Right hindlimb (tissue), 1 donor: ENCODE results near the gene SLC15A4.

Experiments used
- DNase-seq: peaks from one replicate; pipeline ENCODE4 v3.0.0-alpha.2; 2018

Gene SLC15A4

DNA sequence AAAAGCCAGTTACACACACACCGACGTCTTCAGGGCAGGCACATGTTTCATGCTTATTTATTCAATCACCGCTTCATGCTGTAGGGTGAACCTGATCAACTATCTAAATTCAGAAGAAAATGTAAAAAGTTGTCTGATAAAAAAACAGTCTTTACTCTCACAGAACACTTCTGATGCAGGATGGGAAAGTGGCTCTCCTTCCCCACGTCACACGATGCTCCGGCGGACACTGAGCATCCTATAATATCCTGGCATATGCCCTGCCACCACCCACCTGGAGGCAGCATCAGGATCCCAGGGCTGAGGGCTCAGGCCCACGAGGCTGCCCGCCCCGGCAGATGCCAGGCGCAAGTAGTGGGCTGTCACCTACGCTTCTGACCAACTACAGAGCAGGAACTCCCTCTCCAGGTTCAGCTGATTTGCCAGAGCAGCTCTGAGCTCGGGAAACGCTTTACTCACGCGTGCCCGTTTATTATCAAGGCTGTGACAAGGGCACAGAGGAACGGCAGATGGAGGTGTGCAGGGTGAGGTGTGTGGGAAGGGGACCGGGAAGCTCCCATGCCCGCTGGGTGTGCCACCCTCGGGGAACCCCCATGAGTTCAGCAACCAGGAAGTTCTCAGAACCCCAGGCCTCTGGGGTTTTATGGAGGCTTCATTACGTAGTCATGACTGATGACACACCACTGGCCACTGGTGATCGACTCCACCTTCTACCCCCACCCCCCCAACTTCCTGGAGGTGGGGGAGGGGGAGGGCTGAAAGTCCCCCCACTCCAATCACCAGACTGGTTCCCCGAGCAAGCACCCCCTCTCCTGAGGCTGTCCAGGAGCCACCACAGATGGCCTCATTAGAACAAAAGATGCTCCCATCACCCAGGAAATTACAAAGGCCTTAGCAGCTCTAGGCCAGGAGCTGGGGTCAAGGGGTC, 32.1 kb downstream of the SLC15A4 start:
- no peak for DNase-seq

DNA sequence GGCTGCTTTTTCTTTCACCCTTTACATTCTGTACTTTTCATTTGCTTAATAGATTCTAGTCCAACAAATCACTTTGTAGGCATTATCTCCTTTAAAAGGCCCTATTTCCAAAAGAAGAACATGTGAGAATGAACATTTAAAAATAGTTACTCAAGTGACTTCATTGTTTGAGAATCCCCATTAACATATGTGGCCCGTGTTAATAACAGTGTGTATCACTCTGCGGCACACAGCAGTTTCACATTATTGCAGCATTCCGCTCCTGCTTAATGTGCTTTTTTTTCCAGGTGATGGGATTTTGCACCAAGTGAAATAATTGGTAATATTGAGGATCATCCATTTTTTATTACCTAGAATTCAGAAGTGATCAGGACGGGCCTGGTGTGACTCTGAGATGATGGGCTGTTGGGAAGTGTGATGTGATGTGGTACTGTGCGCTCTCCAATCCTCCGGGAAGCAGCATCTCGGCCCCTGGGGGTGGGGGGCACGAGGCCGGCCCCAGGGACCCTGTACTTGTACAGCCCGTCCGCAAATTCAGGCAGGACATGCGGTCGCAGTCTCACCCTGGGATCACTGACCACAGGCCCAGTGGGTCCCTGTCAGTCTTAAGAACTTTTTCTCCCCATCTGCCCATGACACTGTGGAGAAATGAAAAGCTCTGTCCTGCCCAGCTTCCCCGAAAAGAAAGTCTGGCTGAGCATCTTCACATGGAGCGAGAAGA, 32.9 kb downstream of the SLC15A4 start:
- DNase-seq, result no peak

DNA sequence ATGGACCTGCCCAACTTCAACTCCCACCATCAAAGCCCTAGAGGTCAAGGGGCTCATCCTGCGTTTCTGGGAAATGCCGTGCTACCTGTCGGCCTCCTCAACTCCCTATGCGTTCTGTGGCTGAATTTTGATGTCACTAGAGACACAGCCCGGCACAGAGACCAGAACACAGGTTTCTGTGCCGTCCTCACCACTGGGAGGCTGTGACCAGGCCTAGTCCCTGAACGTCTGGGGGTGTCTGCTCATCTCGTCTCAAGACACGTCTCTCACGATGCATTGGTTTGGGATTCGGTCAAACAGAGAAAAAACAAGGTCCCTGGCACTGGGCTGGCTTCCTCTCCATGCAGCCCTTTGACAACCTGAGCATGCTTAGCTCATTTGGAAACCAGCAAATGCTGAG, 33.5 kb downstream of the SLC15A4 start:
- DNase-seq, result no peak

DNA sequence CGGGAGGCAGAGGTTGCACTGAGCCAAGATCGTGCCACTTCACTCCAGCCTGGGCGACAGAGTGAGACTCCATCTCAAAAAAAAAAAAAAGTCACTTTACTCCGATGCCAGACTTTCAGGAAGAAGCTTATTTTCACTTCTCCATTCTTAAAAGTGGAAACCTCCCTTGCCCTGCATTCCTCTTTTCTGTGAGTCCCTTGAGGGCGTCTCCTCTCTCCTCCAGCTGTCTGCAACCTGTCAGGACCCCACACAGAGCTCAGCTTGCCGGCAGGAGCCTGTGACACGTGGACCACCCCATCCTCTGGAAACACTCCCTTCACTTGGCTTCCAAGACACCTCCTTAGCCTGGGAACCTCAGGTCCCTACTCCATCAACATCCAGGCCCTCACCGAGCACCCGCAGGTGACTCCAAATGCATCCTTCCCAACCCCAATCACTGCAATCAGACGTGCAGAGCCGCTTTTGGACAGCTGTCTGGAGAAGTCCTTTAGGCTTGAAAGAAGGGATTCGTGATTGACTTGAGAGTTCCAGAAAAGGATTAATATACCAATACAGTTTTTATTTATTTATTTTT, 34.3 kb downstream of the SLC15A4 start:
- DNase-seq, result no peak

DNA sequence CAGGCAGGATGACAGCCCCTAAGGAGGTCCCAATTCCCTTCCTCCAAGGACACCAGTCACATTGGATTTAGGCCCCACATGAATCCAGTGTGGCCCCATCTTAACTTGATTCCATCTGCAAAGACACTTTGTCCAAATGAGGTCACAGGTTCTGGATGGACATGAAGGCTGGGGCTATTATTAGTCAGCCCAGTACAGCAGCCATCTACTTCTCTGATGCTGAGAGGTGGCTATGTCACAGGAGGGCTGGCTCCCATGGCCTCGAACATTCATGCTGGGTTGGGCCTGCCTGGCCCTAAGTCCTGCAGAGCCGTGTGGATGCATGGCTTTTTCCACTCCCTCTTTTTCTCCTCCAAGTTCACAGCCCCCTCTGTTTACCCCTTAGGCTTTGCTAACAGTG, 35.9 kb downstream of the SLC15A4 start:
- no peak for DNase-seq

DNA sequence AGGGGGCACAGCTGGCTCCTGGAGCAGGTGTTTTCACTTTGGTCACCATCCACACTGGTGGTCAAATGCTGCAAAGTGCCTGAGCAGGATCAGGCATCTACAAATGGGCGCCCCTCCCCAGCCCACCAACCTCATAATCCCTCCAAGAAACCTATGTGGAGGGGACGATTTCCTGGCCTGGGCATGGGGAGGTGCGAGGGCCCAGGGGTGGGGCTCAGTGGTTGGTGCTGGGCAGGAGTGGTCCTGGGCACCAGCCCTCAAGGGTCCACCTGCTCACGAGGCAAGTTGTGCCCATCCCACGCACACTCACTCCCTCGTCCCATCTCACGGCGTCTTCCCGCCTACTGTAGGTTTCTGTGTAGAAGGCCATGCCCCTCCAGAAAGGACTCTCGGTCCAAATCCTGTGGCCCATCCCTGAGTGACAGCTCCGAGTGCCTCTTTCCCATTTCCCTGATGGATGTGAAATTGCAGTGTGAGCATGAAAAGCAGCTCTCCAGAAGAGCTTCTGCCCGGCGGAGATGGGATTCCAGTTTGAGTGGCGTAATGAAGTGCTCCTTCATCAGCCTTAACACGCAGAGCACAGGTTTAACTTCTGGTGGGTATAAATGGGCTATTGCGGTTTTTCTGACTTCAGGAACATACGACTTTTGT, 36.9 kb downstream of the SLC15A4 start:
- no peak for DNase-seq

DNA sequence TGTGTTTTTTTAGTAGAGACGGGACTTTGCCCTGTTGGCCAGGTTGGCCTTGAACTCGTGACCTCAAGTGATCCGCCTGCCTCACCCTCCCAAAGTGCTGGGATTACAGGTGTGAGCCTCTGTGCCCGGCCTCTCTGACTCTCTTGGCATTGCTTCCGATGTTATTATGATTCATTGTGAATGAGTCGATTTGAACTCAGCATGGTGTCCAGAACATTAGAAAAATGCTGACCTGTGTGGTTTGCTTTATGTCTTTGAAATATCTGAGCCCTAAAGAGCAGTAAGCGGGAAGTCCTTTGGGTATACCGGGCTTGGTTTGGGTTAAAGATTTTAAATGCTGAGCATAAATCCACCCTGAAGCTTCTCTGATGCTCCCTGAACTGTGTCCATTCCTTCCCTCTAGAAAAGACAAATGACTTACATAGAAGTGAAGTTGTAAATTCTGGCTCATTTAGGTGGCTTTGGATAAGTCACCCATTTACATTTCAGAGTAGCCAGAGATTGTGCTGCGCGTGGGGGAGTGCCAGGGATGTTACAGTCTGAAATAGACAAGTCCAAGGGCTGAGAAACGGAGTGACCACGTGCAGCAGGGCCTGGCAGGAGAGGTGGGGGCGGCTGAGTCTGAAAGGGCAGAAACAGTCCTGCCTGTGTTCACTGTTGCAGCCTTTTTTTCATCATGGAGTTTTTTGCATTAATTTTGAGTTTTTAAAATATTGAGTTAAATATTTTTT, 39.6 kb downstream of the SLC15A4 start:
- no peak for DNase-seq

DNA sequence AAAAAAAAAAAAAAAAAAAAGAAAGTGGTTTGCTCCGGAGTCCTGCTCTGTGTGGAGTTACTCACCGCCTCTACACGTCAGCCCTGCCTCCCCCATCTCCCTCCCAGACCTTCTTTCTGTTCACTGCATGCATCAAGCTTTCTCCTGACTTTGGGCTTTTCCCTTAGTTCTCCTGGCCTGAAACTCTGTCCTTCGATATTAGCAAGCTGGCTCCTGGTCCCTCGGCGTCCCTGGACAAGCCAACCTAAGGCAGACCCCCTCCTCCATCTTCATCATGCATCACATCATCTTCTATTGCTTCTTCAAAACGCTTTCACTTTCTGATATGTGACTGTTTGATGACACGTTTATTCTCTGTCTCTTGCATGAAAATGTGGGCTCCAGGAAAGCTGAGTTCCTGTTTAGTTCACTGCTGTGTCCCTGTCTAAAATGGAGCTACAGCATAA, 40.6 kb downstream of the SLC15A4 start:
- DNase-seq, result no peak

DNA sequence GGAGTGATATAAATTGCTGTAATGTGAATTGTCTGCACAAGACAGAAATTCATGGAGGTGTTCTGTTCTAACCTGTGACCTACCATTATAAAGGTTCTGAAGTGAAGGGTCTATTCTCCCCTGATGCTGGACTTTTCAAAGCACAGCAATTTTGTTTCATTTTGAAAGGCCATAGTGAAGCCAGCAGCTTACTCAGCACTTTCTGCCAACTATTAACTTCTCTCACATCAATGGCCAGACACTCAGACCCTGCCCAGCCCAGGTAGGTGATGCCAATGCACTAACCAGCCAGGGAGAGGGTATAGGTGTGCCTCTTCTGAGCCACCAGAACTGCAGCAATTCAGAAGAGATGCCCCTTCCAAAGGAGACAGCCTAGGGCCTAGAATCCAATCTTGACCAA, 43.9 kb downstream of the SLC15A4 start:
- DNase-seq, result no peak

DNA sequence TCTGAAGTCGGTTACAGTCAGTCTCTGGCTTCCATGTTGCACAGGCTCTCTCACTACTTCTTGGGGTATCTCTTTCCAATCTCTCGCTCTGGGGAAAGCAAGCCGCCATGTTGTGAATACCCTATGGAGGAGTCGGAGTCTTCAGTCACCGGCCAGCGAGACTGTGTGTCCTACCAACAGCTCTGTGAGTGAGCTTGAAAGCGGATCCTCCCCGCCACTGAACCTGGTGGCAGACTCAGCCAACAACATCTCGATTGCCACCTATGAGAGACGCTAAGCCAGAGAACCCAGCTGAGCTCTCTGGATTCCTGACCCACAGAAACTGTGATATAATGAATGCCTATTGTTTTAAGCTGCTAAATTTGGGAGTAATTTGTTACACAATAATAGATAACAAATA, 51.5 kb downstream of the SLC15A4 start:
- no peak for DNase-seq

DNA sequence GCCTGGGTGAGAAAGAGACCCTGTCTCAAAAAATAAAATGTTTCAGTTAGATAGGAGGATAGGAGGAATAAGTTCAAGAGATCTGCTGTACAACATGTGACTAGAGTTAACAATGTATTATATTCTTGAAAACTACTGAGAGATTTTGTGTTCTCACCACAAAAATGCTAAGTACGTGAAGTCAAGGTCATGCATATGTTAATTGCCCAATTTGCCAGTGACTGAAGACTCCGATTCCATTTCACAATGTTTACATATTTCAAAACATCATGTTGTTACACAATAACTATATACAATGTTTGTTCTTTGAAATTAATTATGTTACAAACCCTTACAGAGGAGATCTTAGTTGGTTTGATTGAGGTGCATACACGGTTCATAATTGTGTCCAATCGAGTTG, 52.1 kb downstream of the SLC15A4 start:
- DNase-seq, result no peak

DNA sequence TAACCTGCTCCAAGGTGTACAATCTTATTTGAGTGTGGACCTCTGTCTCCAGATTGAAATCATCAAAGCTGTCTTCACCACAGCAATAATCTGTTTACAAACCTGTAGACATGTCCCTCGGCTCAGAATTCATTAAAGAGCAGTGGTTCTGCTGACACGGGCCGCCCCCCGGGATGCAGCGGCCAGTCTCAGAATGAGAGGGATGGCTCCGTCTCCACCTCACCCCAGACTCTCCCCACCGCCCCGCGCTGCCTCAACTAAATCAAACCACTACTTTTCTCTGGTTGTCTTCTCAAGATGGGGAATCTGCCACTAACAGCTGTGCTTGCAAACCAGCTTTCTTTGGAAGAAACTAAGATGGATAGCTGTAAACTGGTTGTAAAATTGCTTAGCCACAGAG, 56.2 kb downstream of the SLC15A4 start:
- no peak for DNase-seq

DNA sequence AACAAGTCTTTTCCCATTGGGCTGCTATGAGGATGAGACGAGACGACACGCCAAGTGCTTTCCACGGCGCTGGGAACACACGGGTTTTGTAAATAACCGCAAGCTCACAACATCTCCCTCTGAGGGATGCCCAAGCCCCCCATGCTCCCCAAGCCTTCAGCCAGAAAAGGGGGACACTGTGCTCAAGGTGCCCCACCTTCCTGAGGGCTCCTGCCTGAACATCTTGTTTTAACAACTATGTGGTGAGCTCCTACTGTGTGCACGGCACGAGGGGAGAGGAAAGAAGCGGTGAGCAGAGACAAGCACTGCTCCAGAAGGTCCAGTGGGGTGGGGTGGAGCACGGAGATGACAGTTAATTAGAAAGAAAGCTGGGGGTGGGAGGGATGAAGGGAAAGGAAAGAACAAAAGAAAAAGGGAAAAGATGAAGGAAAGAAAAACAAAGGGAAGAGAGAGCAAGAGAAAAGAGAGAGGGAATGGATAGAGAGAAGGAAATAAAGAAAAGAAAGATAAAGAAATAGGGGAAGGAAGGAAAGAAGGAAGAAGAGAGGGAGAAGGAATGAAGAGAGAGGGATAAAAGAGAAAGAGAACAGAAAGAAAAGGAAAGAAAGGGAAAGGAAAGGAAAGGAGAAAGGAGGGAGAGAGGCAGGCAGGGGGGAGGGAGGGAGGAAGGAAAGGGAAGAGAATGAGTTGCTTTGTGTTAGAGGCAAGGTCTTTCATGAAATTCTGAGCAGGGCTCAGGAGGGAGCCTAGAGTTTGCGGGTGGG, 56.8 kb downstream of the SLC15A4 start:
- no peak for DNase-seq

DNA sequence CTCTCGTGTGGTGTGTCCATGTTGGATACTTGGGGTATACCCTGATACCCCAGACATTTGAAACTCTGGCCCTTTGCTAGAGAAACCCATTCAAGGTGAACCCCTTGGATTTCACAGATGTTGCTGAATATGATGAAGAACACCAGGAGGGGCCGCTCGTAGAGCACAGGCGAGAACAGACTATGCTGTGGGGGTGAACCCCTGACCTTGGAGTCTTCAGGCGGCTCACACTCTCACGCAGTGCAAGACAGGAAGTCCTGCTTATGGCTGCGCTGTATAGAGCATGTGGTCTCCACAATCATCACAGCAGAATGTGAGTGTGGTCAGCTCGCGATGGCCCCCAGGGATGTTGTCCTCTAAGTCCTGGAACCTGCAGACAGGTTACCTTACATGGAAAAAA, 60.4 kb downstream of the SLC15A4 start:
- DNase-seq, result no peak

DNA sequence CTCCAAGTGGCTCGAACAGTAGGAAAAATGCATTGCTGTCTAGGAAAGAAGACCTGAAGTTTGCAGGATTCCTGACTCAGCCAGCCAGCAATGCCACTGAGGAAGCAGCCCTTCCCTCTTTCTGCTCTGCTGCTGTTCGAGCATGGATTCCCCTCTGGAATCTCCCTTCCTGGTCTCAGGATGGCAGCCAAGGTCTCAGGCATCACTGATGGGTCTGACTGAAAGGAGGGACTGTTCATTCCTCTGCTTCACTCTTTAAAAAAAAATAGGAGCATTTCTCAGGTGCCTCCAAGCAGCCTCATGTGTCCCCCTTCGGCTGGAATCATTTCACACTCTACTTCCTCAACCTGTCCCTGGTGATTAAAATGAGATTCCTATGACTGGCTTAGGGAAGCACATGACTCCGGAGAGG, 62.4 kb downstream of the SLC15A4 start:
- no peak for DNase-seq

DNA sequence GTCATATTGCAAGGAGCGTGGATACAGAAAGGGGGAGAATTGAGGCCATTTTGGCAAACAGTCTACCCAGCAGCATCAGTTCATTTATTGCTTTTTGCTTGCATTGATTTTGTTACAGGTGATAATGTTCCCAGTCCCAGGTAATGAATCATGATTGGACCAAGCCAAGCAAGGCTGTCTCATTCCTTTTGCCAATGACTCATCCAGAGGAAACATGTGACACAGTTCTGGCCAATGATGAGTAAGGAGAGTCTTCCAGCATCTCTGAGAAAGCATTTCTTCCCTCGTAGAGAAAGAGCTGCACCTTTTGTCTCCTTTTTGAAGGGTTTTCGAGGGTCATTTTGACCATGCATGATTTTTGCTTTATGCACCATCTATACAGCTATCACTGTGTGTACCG, 68.2 kb downstream of the SLC15A4 start:
- no peak for DNase-seq

DNA sequence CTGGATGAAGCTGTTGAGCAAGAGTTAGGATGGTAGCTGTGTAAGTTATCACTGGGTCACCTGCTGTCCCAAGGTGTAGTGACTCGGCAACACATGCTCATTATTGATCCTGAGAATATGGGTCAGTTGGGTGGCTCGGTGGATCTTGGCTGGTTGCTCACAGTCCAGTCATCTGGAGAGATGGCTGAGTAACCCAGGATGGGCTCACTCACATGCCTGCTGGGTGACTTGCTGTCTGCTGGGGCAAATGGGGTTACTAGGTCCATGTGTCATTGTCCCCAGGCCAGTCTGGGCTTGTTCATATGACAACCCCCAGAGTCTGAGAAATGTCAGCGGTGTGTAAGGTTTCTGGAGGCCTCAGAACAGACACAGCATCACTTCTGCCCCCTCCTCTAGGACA, 69.5 kb downstream of the SLC15A4 start:
- no peak for DNase-seq

DNA sequence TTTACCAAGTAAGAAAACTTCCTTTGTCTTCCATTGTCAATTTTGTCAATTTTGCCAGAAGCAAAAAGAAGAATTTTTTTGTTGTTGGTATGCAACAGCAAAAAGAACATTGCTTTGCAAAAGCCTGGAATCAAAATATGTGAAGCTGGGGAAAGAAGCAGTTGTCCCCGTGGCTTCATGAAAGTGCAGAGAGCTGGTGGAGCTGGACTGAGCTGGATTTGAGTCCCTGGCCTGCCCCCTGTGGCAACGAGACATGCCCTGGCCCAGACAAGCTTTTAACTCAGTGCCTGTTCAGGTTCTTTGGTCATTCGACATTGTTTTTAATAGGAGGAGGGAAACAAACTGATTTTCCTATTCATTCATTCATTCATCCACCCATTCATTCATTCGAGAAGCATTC, 70.3 kb downstream of the SLC15A4 start:
- no peak for DNase-seq

DNA sequence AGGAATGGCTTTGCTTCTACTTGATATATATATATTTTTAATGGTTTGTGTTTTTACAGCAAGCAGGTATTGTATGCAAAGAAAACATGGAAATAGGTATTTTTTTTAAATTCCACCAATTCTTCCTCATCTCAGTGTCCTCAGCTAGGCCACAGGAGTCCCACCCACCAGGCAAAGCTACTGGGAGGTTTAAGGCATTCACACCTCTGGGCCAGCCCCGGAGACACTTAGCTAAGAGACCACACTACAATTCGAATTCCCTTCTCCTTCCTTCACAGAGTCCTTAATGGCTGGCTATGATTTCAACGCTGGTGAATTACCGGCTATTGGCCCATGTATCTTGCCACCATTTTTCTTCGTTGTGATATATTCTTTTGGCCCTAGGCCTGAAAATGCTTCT, 71.4 kb downstream of the SLC15A4 start:
- DNase-seq, result no peak

DNA sequence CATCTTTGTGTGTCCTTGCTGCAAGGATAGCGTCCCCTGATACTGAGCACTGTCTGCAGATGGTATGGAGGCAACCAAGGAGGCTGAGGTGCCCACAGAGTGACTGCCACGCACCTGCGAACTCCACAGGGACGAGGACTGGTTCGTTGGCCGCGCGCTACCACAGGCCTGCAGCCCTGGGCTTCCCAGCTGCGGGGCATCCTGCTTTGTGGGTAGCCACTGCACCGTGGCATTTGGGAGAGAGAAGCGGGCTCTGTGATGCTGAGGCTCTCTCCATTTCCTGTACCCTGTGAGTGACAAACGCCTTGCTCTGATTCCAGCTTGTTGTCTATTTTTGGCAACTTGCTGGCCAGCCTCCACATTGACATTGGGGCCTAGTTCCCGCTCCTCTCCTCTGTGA, 76.3 kb downstream of the SLC15A4 start:
- no peak for DNase-seq

DNA sequence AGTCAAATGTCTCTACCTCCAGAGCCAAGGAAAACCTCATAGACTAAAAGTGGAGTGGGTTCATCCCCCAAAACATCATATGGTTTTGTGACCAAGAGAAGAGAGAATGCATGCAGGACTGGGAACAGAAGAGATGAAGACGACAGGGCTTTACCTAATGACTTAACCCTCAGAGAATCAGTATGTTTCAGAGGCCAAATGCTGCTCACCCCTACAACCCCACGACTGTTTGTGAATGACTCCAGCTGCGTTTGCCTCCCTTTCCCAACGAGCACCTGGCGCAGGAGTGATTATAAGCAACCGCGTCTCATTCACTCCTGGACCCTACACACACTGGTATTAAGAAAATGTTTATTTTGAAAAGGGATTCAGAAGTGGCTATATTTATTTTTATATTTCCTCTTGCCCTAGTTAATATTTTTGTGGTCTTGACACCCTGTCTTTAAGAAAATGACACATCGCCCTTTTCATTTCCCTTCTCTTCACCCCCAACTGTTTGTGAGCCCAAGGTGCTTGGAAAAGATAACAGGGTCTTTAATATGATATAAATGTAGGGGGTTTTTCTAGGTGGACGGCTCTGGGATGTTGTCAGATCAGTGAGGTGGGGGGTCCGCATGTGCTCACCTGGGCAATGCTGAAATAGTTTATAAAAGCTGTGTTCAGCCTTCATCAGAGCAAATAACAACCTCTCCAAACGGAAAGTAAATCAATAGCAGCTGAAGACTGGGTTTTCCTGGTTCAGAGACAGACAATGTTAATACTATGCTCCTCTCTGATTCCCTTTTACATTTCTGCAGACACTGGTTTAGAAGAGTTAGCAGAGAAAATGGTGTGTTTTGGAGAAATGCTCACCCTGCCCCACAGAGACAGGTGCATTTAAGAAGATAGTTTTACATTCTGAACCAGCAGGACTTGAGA, 77.7 kb downstream of the SLC15A4 start:
- DNase-seq, result no peak
